ENCODE measurements around the gene ATM.

ATM gene

GRCh38 chr11:108222574-108223347 lies at the start of gene ATM, which contains the start of gene NPAT:
Gene ATM (plus strand): TSS chr11:108223067. CDS start chr11:108227625, 4,558 bp downstream.
Gene NPAT (minus strand): TSS chr11:108222638. CDS start chr11:108222536, 102 bp downstream.
- peak; percentile 98 for DNase-seq (ENCODE audit: low spot score)

- no peak for DNase-seq (ENCODE audit: low spot score)
Observed at GRCh38 chr11:108177570-108177969, 45.3 kb upstream of the ATM start.

GRCh38 chr11:108193725-108194124 lies 29.1 kb upstream of the ATM start:
- DNase-seq (ENCODE audit: low spot score) = no peak

- no peak for DNase-seq (ENCODE audit: low spot score)
Observed at GRCh38 chr11:108196901-108197300, 26.0 kb upstream of the ATM start.

GRCh38 chr11:108197351-108197750 lies 25.5 kb upstream of the ATM start:
- no peak for DNase-seq (ENCODE audit: low spot score)

- no peak for DNase-seq (ENCODE audit: low spot score)
Observed at GRCh38 chr11:108198833-108199232, 24.0 kb upstream of the ATM start.

GRCh38 chr11:108199446-108200321 lies 23.2 kb upstream of the ATM start:
- DNase-seq (ENCODE audit: low spot score) = no peak

- no peak for DNase-seq (ENCODE audit: low spot score)
Observed at GRCh38 chr11:108203075-108203474, 19.8 kb upstream of the ATM start.

GRCh38 chr11:108204376-108204775 lies 18.5 kb upstream of the ATM start:
- no peak for DNase-seq (ENCODE audit: low spot score)

- DNase-seq (ENCODE audit: low spot score) = no peak
Observed at GRCh38 chr11:108204929-108205499, 17.9 kb upstream of the ATM start.

- no peak for DNase-seq (ENCODE audit: low spot score)
Observed at GRCh38 chr11:108206171-108206570, 16.7 kb upstream of the ATM start.

GRCh38 chr11:108206969-108207682 lies 15.7 kb upstream of the ATM start:
- DNase-seq (ENCODE audit: low spot score) = no peak

- no peak for DNase-seq (ENCODE audit: low spot score)
Observed at GRCh38 chr11:108207683-108208060, 15.2 kb upstream of the ATM start.

GRCh38 chr11:108210441-108210840 lies 12.4 kb upstream of the ATM start:
- no peak for DNase-seq (ENCODE audit: low spot score)

GRCh38 chr11:108213784-108214183 lies 9.1 kb upstream of the ATM start:
- DNase-seq (ENCODE audit: low spot score) = no peak

GRCh38 chr11:108216988-108217387 lies 5.9 kb upstream of the ATM start:
- no peak for DNase-seq (ENCODE audit: low spot score)

GRCh38 chr11:108218455-108218854 lies 4.4 kb upstream of the ATM start:
- DNase-seq (ENCODE audit: low spot score) = no peak

GRCh38 chr11:108218912-108219783 lies 3.7 kb upstream of the ATM start:
- no peak for DNase-seq (ENCODE audit: low spot score)

GRCh38 chr11:108220721-108221336 lies 2.0 kb upstream of the ATM start:
- DNase-seq (ENCODE audit: low spot score) = no peak

- no peak for DNase-seq (ENCODE audit: low spot score)
Observed at GRCh38 chr11:108221371-108221770, 1.5 kb upstream of the ATM start.
